GM19455 (cell line): ENCODE results near the gene SEPTIN3.
A peak's percentile ranks its signal among the peaks of the same experiment; 100 is the strongest.
"Not testable (repeated sequence)": the region's sequence is repeated elsewhere in the genome, so short reads cannot be mapped to it uniquely, and the experiment has no call there.

Source experiments
- ATAC-seq: cut with Tn5 transposase; IDR thresholded peaks from one replicate; pipeline ENCODE4 v1.9.1; 2021; ENCODE audit not compliant: unreplicated experiment

The SEPTIN3 gene

GRCh38 chr22:41939981-41940831 is 29.0 kb upstream of the SEPTIN3 start:
- peak; percentile 39 for ATAC-seq

DNA sequence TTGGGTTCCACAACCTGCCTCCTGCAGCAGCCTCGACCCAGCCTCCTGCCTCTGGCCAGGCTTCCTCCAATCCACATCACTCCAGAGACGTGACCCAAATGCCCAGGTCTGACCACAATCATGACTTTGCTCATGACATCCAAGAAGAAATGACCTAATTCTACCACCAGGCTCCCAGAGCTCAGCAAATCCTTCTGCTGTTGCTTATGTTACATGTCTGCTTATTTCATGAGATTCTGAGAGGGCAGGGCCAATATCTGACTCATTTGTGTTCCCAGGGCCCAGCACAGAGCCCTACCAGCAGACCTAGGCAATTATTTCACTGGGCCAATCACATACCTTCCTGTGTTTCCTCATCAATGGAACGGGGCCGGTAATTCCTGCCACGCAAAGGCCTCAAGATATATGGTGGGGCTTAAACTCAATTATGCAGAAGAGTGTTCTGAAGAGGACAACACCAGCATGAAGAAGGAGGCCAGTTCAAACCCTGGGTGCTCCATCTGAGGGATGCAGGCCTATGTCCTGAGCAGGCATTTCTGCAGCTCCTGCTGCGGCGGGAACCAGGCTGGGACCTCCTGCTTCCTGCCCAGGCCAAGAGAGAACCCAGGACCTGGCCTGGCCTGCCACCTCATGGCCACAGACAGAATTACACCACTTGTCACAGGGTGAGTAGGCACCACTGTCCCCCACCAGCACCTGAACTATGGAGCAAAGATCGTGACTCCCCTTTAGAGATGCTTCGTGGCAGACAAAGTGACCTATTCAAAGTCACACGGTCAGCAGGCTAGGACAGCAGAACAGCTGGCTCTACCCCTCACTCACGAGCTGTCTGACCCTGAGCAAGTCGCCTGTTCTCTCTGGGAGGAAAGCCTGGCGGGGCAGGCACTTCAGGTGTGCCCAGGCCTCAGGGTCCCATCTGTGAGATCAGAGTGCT is 28.1 kb upstream of the SEPTIN3 start:
- no peak for ATAC-seq

DNA sequence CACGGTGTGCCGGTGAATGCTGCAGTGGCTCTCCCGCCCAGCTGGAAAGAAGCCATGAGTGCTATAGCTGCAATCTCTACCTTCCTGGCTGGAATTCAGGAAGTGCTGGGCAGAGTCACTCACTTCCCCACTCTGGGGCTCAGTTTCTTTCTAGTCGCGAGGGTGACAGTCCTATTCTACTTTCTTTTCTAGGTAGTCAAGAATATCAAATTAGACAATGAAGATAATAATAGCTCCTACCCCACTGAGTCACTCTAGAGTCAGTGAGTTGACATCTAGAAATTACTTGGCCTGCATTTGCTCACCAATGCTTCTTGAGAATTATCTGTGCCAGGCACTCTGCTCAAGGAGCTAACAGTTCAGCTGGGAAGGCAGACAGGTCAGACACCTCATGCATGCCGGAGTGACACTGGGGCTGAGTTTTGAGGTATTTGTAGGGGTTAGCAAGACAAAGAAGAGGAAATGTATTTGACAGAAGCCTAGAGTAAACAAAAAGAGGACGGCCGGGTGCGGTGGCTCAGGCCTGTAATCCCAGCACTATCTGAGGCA is 25.5 kb upstream of the SEPTIN3 start:
- ATAC-seq: no peak

DNA sequence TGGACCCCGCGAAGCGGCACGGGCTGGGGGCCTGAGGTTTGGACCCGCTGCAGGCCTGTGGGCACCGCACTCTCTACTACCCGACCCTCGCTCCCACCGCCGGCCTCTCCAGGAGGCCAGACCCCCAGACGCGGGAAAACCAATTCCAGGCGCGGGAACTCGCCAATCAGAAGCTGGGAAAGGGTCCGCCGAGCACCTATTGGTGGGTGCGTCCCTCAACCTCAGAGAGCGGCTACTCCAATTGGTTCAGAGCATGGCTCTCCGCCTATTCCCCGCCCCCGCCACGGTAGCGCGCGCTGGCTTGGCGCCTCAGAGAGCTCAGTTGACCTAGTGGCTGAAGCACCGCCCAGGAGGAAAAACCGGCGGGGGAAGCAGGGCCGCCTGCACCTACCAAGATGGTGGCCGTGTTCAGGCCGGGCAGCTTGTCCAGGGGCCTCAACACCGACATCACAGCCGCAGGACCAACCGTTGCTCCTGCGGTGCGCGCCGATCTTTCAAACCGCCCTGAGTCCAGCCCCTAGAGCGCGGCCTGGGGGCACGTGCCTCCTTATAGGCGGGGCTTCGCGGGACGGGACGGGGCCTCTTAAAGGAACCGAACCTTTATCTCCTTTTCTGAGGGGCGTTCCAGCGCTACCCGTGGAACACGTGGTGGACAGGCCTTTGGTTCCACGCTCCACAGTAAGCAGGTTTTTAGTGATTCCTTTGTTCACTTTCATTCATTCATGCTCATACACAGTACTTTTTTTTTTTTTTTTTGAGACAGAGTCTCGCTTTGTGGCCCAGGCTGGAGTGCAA is 22.4 kb upstream of the SEPTIN3 start, which contains the start of gene CENPM:
CENPM (minus strand) TSS at position 524 of the 795 bp plus-strand sequence; CDS start at position 448, 76 bp downstream.
- ATAC-seq: peak; percentile 85

GRCh38 chr22:41947424-41948080 is 21.7 kb upstream of the SEPTIN3 start:
- ATAC-seq: no peak

GRCh38 chr22:41948142-41948541 is 21.1 kb upstream of the SEPTIN3 start:
- ATAC-seq: no peak

GRCh38 chr22:41948928-41949296 is 20.3 kb upstream of the SEPTIN3 start:
- not testable (repeated sequence) for ATAC-seq

DNA sequence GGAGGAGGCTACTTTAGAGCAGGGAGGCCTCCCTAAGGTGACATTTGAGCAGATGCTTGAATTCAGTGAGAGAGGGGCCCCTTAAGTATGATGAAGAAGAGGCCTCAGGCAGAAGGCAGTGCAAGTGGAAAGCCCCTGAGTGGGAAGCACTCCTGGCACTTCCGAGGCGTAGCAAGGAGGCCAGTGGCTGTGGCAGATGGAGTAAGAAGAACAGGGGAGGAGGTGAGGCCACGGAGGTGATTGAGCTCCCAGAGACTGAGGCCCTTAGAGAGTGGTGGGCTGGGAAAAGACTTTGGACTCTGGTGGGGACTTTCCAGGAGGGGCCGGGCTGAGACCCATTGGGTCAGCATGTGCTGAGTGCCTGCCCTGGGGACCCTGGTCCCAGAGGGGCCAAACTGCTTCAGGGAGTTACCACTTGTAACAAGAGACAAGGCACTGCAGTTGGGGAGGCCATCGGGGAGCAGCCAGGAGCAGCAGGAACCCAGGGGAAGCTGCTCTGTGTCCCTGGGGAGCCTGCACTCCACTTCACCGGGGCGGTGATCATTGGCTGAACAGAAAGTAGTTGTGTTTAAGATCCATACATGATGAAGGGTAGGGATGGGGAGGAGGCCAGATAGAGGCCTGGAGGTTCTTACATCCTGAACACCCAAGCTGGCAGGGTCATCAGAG is 19.8 kb upstream of the SEPTIN3 start:
- ATAC-seq: no peak

DNA sequence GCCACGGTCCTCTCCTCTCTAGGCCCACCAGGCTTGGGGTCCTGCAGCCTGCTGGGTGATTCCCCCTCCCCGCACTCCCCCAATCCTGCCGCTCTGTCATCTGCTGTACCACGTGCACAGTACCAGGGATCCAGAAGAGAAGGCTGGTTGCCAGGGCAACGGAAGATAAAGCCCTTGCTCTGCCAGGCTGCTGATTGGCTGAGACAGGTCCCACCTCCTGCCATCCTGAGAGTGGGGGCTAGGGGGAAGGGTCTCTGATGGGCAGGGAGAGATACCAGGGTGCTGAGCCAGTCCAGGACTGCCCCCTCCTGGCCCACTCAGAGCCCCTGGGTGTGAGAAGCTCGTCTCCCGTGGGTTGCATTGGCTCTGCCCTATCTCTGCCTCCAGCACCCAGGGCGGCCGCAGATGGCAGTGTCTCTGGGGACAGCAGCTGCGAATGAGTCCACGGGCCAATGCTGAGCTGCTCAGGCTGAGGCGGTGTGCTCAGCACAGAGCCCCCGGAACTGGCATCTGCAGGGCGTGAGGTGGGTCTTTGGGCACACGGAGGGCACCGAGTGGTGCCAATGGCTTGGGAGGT is 17.3 kb upstream of the SEPTIN3 start, which contains the start of gene SMIM45:
SMIM45 (plus strand) TSS at position 253 of the 577 bp plus-strand sequence.
- ATAC-seq: no peak

- no peak for ATAC-seq
These were observed 16.5 kb upstream of the SEPTIN3 start for GRCh38 chr22:41952713-41953112.

- no peak for ATAC-seq
These were observed 11.2 kb upstream of the SEPTIN3 start for GRCh38 chr22:41957941-41958556.

- ATAC-seq: no peak
These were observed 5.7 kb upstream of the SEPTIN3 start for GRCh38 chr22:41963453-41964111.

DNA sequence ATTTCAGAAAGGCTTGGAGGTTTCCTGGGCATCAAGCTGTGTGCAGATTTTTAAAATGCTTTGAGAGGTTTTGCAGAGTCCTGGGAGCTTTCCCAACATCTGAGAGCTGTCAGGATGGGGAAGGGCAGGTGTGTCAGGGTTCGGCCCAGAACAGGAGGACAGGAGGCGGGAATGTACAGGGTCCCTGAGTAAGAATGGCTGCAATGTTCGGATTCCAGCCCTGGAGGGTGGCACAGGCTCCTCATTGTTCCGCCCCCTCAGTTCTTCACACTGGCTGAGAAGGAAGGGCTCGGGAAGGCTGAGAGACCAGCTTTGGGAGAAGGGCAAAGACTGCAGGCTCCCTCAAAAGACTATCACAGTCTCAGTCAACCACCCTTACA is 5.1 kb upstream of the SEPTIN3 start:
- no peak for ATAC-seq

DNA sequence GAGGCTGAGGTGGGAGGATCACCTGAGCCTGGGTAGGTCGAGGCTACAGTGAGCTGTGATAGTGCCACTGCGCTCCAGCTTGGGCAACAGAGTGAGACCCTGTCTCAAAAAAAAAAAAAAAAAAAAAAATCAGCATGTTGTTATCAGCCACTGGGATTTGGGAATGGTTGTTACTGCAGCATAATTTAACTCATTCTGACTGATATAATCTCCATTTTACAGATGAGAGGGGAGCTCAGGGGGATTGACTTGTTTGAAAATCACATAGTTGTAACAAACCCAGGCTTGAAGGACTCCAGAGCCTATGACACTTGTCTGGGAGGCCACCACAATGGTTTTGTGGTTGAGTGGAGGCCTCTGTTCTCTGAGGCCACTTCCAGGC is 3.0 kb upstream of the SEPTIN3 start:
- ATAC-seq: no peak

- ATAC-seq: no peak
These were observed 2.5 kb upstream of the SEPTIN3 start for GRCh38 chr22:41966607-41967240.

DNA sequence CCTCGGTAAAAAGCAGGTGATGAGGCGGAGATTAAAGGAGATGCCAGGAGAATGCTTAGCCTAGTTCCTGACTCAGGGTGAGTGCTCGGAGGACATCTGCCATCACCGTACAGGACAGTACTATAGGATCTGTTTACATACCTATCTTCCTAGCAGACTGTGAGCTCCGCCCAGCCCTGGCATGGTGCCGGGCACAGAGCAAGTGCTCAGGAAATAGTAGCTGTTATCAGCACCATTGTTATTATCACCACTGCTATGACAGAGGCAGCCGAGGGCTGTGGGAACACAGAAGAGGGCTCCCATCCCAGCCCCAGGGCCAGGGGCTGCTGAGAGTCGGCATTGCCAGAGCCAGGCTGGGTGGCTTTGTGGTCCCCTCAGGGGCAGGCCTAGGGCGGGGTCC is 642 bp upstream of the SEPTIN3 start:
- no peak for ATAC-seq

DNA sequence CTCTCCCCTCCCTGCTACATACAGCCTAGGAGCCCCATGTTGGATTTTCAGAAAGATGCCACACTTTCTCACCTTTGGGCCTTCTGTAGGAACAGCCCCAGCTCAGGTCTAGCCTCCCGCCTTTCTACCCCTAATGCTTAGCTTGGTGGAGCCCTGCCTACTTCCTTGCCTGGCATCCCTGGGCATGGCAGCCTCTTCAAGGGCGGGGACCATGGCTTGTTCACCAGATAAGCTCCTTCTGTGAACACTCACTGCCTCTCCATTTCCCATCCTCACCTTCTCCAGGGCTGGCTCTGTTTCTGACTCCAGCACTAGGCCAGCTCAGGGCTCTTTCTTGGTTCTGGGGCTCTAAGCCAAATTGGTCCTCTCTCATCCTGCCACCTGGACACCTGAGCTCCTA is 1.4 kb downstream of the SEPTIN3 start:
- no peak for ATAC-seq

GRCh38 chr22:41971431-41971830 is 2.2 kb downstream of the SEPTIN3 start:
- ATAC-seq: no peak
